NCI-H1694 (cell line): ENCODE data around the gene HDAC1.
"Not testable (repeated sequence)": the region's sequence is repeated elsewhere in the genome, so short reads cannot be mapped to it uniquely, and the experiment has no call there.

Source experiments
- DNase-seq: peaks from one replicate; lab custom pipeline; 2025; lab: John Stamatoyannopoulos, UW

The HDAC1 gene

DNA sequence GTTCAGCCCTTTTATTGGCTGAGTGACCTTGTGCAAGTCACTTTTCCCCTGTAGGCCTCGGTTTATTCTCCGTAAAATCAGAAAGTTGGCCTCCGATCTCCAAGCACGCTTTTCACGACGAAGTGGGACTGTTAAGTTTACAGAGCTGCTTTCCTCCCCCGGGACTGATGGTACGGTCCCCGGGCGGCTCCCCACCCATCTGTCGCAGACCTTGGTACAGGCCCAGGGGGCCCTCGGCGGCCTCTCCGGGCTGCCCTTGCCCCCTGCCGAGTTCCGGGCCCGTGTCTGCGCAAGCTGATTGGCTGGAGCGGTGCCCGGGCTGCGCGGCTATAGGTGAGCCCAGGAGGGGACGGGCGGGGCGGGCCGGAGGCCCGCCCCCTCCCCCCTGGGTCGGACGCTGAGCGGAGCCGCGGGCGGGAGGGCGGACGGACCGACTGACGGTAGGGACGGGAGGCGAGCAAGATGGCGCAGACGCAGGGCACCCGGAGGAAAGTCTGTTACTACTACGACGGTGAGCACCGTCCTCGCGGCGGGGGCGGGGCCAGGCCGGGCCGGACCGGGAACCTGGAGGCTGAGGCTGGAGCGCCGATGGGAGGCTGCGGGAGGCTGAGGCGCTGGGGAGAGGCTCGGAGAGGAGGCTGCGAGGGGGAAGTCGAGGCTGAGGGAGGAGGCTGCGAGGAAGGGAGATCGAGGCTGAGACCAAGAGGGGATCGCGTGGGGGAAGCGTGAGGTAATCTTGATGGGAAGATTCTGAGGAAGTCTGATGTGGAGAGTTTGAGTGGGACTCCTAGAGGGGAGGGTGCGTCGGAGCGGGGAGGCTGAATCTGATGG, at the start of gene HDAC1:
Gene HDAC1 (plus strand): TSS at position 376 of the 831 bp plus-strand sequence. CDS start 87 bp downstream, at position 463.
- DNase-seq = peak; percentile 68

DNA sequence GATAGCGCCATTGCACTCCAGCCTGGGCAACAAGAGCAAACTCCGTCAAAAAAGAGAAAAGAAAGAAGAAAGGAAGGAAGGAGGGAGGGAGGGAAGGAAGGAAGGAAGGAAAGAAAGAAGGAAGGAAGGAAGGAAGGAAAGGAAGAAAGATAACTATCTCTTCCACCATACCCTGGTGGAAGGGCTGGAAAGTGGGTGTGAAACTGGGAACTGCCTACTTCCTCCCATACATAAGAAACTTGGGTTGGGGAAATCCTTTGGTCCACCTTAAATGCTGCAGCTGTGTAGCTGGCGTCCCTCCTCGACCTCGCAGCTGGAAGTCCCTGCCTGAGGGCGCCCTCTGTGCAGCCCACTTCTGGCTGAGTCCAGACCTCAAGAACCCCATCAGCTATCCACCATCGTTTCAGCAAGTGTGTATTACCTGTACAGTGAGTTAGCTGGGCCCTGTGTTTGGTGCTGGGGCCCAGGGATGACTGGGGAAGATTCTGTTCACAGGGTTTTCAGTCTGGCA, 49.5 kb upstream of the HDAC1 start:
- DNase-seq = no peak

DNA sequence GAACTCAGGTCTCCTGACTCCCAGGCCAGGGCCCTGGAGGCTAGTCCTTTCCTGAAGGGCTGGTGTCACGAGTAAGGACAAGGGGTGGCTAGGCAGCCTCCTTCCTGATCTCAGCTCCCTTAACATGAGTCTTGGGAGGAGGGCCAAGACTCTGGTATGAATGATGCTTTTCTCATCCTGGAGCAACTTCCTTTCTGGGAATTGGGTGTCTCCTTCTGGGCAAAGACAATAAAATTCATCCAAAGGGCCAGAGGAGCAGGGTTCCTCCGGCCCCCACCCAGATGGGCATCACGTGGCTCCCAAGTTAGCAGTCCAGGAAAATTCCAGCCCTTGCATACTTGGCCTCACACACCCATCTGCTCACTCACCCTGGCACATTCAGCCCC, 45.0 kb upstream of the HDAC1 start, which contains the start of gene FAM167B:
Gene FAM167B (plus strand): TSS at position 335 of the 386 bp plus-strand sequence. CDS start 200 bp downstream, outside the sequence.
- no peak for DNase-seq

GRCh38 chr1:32247452-32247851, 44.4 kb upstream of the HDAC1 start:
- no peak for DNase-seq

- DNase-seq = peak; percentile 21
These were observed 43.6 kb upstream of the HDAC1 start for GRCh38 chr1:32247983-32248889.

DNA sequence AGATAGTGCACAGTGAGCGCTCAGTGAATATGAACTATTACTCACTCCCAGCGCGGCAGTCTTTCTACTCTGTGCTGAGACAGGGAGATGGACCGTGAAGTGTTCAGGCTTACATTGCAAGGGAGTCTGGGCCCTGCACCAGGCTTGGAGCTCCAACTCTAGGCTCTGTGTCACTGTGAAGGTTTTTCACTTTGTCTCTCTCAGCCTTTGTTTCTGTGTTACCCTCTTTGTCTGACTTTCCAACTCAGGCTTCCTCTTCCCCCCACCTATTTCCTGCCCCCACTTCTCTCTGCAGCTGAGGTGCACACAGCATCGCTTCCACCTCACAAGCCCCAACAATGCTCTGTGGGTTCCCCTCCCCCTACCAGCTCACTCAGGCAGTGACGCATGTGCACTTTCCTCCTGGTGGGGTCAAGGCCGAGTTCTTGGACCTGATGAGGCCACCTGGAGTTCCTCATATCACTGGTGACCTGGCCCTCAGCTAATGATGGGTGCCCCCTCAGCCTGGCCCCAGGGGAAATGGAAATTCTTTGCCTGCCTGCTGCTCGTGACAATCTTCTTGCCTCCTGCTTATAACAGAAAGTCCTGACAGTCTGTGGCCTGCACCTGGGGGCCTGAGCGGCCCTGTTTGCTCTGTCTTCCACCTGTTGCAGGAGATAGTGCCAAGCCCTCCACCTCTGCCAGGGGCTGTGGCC, 41.9 kb upstream of the HDAC1 start:
- no peak for DNase-seq

DNA sequence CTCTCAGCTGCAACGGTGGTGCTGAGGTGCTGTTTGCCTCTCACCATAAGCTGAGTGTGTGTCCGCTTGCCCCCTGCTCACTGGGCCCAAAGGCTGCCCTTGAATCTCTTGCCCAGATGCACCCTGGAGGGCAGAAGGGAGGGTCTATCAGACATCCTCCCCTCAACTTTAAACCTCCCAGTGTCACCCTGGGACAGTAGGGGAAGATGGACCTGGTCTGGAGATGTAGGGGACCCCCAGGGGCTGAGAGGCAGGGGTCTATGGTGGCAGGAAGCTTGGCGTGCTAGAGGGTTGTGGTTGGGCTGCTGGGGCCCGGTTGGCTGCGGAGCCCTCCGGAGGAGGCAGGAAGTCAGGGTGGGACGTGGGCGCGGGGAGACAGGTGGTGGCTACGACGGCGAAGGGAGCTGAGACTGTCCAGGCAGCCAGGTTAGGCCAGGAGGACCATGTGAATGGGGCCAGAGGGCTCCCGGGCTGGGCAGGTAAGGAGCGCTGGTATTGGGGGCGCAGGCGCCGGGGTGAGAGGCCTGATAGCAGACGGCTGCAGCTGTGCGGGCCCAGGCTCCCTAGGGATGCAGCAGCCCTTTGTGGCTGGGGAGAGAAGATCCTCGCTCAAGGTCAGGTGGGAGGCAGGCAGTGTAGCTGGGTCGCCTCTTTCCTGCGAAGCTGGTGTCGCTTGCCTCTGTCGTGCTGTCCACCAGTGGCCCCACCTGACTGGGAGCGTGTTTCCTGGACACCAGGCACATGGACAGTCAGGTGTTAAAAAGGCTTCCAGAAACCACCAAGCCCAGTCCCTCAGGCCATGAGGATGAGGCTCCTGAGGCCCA, 40.8 kb upstream of the HDAC1 start, which contains the start of gene LCK:
Gene LCK (plus strand): TSS at position 373 of the 824 bp plus-strand sequence. CDS start 23,065 bp downstream, outside the sequence.
- DNase-seq = no peak

GRCh38 chr1:32255072-32256071, 36.5 kb upstream of the HDAC1 start:
- no peak for DNase-seq

DNA sequence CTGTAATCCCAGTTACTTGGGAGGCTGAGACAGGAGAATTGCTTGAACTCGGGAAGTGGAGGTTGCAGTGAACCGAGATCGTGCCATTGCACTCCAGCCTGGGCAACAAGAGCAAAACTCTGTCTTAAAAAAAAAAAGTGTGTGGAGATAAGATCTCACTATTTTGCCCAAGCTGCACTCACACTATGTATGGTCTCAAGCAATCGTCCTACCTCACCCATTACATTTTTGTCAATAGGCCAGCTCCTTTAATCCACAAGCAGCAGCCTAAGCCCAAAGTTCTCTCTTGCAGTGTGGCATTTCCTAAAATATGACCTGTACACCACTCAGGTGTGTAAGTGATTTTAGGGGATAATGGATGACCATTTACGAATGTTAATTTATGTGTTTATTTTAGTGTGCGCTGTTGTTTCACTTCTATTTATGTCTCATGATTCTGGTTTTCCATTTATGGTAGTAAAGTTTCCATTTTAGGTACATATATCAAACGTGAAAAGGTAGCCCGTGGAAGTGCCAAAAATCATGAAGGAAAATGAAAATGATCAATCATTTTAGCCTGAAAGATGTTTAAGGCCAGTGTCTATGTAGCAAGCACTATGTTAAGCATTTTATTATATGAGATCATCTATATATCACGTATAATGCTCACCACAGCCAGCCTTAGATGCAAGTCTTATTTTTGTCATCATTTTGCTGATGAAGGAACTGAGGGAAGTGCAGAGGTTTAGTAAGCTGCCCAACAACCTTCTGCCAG, 35.2 kb upstream of the HDAC1 start:
- no peak for DNase-seq

DNA sequence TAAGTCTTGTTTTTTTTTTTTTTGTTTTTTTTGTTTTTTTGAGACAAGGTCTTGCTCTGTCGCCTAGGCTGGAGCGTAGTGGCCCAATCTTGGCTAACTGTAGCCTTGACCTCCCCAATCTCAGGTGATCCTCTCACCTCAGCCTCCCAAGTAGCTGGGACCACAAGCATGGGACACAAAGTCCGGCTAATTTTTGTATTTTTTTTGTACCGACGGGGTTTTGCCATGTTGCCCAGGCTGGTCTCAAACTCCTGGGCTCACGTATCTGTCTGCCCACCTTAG, 34.7 kb upstream of the HDAC1 start:
- no peak for DNase-seq

- DNase-seq = not testable (repeated sequence)
These were observed 28.7 kb upstream of the HDAC1 start for GRCh38 chr1:32263236-32263593.

DNA sequence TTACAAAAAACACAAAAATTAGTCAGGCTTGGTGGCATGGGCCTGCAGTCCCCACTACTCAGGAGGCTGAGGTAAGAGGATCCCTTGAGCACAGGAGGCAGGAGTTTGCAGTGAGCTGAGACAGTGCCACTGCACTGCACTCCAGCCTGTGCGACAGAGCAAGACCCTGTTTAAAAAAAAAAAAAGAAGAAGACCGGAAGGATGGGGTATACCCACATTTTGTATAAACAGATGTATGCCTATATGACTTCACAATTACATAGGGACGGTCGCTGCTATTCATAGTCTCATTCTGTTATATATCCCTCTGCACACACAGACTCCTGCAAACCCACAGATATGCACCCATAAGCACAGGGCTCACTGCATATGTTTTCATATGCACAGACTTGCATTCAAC, 28.1 kb upstream of the HDAC1 start:
- no peak for DNase-seq

DNA sequence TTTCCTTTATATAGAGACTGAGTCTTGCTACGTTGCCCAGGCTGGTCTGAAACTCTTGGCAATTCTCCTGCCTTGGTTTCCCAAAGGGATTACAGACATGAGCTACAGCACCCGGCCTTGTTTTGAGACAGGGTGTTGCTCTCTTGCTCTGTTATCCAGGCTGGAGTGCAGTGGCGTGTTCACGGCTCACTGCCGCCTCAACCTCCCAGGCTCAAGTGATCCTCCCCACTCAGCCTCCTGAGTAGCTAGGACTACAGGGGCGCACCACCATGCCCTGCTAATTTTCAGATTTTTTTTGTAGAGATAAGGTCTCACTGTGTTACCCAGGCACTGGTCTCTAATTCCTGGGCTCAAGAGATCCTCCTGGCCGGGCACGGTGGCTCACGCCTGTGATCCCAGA, 26.0 kb upstream of the HDAC1 start:
- DNase-seq = no peak

DNA sequence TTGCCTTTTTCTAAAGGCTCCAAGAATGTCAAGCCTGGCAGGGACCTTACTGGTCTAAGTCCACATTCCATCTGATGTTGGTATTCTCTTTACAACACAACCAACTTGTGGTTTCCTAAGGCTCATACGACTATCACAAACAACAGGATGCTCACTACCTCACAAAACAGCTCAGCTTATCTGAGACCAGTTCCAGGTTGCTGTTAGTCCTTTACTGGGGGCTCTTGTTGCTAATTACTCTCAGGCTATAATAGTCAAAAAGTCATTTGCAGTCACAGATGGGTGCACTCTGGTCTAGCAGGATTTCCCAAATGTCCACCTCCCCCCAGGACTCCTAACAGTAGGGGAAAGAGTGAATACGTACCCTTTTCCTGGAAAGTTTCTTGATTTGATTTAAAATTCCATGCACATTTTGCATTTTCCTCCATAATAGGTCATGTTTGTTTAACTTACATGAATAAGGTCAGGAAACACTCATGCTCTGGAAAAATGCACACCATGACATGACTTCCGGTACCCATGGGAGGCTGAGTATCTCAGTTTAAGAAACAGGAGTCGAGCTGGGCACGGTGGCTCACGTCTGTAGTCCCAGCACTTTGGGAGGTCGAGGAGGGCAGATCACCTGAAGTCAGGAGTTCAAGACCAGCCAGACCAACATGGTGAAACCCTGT, 24.8 kb upstream of the HDAC1 start:
- no peak for DNase-seq

DNA sequence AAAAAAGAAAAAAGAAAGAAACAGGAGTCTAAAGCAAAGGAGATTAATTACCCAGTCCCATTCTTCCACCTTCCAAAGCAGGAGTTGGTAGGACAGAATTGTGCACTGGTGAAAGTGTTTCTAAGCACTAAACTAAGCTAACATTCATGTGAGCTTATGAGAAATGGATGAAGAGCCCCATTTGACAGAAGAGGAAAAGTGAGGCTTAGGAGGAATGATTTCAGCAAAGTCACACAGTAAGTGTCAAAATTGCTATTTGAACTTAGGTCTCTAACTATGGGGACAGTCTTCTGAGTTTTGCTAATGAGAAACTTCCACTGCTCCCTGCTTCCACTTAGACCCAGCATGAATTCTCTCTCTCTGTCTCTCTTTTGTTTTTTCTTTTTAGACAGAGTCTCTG, 22.1 kb upstream of the HDAC1 start:
- DNase-seq = no peak

- no peak for DNase-seq
These were observed 19.1 kb upstream of the HDAC1 start for GRCh38 chr1:32272557-32273390.

DNA sequence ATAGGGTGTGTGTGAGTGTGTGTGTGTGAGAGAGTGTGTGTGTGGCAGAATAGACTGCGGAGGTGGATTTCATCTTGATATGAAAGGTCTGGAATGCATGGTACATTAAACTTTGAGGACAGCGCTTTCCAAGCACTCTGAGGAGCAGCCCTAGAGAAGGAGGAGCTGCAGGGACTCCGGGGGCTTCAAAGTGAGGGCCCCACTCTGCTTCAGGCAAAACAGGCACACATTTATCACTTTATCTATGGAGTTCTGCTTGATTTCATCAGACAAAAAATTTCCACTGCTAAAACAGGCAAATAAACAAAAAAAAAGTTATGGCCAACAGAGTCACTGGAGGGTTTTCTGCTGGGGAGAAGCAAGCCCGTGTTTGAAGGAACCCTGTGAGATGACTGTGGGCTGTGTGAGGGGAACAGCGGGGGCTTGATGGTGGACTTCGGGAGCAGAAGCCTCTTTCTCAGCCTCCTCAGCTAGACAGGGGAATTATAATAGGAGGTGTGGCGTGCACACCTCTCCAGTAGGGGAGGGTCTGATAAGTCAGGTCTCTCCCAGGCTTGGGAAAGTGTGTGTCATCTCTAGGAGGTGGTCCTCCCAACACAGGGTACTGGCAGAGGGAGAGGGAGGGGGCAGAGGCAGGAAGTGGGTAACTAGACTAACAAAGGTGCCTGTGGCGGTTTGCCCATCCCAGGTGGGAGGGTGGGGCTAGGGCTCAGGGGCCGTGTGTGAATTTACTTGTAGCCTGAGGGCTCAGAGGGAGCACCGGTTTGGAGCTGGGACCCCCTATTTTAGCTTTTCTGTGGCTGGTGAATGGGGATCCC, 18.3 kb upstream of the HDAC1 start:
- DNase-seq = no peak
